GDM1 (cell line): ENCODE data around the gene SOBP.

Source experiments
- DNase-seq: peaks from one replicate; lab custom pipeline; 2025; lab: John Stamatoyannopoulos, UW

Gene SOBP

DNA sequence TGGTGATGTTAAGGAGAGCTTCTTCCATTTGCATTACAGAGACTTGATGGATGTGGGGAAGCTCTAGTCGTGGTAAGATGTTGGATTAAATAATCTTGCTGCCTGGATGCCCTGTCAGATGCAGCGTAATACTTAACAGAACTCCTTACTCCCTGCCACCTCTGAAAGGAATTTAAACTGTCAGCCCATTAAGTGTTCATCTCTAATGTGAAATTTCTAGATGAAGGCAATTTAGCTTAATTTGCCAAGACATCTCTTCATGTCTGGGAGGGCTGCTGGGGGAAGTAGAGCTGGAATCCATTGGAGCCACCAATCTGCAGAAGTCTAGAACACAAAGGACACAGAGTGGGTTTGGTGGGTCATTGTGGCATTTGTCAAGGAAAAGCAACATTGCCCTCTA, 64.4 kb downstream of the SOBP start:
- DNase-seq = no peak

- no peak for DNase-seq
These were observed 65.0 kb downstream of the SOBP start for GRCh38 chr6:107554918-107555317.

DNA sequence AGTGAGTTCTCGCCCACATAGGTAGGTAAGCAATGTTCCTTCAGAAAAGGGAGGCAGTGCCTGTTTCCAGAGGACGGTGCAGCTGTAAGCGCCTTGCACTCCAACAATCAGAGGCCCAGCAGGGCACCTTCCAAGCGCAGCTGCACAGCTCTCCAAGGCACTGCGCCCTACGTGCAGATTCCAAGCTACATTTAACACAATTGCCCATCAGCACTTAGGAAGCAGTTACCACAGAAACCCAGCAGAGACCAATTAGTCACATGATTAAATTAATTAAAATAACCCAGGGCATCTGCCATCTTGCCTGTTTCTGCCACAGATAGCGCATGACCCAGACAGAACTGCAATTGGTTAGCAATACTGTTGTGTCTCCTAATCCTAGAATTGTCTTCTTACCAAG, 65.5 kb downstream of the SOBP start:
- DNase-seq = no peak

GRCh38 chr6:107556082-107556481, 66.2 kb downstream of the SOBP start:
- no peak for DNase-seq

- no peak for DNase-seq
These were observed 67.8 kb downstream of the SOBP start for GRCh38 chr6:107557698-107558097.

DNA sequence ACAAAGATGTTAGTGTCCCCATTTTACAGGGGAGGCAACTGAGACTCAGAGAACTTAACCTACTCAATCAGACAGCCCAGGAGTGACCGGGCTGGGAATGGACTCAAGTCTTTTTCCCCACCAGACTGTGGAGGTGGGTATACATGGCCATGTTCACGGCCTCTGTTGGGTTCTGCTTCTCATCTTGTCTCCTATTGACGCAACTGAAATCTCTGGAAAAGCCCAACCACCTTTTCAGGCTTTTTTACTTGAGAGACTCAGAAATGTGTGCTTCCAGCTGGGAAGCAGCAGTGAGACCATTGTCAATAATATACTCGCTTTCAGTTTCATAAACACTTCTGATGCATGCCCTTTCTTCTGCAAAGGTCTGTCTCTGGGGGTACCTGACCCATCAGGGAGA, 70.7 kb downstream of the SOBP start:
- no peak for DNase-seq

DNA sequence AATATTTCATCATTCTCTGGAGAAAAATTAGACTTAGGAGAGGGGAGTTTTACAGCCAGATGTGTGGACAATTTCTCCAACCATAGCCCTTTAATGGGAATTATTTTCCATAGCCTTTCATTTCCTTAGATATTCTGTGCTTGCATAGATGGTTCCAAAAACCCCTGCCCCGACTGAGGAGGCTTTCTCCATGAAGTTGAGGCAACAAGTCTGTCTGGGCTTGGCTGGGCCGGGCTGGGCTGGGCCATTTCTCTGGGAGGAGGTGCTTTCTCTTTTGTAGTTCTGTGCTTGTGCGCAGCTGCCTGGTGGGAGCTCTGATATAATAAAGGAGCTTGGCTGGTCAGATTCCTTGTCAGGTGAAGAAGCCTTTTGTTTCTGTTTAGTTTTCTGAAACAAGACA, 71.4 kb downstream of the SOBP start:
- no peak for DNase-seq

- DNase-seq = no peak
These were observed 74.0 kb downstream of the SOBP start for GRCh38 chr6:107563694-107564588.

DNA sequence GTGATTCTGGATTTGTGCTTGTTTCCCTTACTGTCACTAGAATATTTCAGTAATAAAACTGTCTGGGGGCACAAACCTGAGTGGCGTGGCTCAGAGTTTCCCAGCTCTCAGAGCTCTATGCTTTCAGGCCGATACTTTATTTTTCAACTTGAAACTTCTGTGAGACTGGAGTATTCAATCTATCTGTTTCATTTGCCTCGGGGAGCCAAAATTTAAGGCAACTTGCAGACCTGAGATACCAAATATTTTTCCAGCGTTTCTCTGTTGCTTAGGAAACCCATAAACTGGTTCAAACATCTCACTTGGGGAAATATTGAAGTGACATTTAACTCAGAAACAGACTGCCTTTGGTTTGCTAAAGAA, 74.7 kb downstream of the SOBP start:
- no peak for DNase-seq

- DNase-seq = no peak
These were observed 75.3 kb downstream of the SOBP start for GRCh38 chr6:107565165-107565723.

- DNase-seq = no peak
These were observed 77.7 kb downstream of the SOBP start for GRCh38 chr6:107567643-107568042.

DNA sequence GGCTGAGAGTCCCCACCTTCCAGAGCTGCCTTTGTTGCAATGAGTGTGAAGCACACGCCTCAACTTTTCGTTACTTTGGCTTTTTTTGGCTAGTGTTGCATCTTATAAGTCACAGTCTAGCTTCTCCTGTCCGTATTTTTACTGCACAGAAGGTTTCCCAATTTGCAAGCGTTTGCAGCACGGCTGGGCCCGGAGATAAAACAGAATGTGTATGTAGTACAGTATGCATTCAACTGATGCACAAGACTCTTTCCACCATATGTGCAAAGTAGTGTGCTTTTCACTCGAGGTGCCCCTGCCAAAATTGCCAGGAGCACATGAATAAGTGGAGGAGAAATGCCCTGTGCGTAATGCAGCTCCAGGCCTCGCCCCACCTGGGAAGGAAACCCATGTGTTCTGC, 79.6 kb downstream of the SOBP start:
- no peak for DNase-seq

DNA sequence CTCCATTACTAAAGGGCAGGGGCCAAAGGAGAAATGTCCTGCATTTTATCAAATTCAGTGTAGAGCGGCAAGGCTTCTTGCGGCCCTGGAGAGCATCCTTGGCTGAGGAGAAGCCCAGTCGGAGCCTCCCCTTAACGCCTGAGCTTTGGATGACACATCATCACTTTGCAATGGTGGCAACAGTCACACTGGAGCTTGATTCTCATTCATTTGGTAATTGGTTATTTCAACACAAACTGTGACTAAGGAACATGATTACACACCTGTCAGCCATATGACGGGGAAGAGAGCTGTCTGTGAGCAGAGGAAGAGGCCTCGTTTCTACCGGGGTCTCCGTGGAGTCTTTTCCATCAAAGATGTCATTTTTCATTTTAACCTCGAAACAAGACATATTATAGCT, 81.4 kb downstream of the SOBP start:
- DNase-seq = no peak

DNA sequence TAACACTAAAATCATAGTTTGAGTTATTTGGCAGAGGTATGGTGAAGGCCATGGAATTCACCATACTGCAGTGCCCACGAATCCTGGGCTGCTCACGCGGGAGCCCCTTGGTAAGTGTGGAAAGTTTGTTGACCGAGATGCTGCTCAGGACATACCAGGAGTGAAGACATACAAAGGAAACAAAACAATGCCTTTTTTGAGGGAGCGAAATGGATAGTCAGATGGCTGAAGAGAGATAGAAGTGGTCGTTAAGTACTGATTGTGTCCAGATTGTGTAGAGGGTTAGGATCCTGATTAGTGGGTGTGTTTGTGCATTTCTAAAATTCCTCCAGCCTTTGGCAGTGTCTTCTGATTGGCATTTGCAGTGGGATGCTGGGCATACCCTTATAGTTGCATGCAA, 83.0 kb downstream of the SOBP start:
- no peak for DNase-seq

GRCh38 chr6:107574856-107575255, 84.9 kb downstream of the SOBP start:
- DNase-seq = no peak

DNA sequence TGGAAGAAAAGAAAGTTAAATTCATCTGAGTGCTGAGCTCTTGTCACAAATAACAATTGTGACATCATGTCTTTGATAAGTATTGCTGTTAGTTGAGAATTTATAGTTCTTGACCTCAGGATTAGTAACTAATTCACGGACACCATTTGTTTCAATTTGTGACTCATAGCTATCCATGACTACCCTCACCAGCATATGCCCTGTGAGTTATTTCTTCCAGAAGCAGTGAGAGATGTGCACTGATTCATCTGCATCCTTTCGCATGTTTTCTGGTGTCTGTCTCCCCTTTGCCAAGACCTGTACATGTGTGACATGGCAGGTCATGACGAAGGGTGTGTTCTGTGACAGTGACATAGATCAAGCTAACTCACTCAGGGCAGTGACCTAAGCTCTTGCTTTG, 86.9 kb downstream of the SOBP start:
- no peak for DNase-seq

- DNase-seq = no peak
These were observed 88.9 kb downstream of the SOBP start for GRCh38 chr6:107578642-107579341.

DNA sequence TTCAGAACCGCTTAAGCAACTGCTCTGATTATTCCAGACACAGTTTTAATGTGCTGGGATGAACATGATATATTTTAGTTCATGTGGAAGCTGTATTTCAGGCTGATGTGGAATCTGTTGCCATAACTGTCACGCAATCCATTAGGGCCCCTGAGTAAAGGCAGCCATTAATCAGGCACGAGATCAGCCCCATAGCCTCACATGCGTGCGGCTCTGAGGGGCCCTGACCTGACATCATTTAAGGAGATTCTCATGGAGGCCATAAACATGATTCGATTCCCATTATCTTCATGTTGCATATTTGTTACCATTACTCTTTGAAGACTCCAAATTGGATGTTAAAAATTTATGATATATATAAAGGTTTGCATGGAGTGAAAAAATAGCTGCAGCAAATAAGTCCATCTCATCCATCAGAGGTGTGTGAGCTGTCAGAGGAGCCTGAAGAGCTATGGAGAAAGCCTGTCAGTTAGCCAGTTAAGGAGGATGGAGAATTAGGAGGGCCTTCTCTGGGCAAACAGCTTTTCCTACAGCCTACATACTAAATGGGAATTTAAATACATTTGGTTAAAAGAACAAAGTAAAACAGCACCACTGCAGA, 89.6 kb downstream of the SOBP start:
- DNase-seq = no peak

- no peak for DNase-seq
These were observed 92.2 kb downstream of the SOBP start for GRCh38 chr6:107582086-107582485.

GRCh38 chr6:107584726-107585125, 94.8 kb downstream of the SOBP start:
- no peak for DNase-seq

DNA sequence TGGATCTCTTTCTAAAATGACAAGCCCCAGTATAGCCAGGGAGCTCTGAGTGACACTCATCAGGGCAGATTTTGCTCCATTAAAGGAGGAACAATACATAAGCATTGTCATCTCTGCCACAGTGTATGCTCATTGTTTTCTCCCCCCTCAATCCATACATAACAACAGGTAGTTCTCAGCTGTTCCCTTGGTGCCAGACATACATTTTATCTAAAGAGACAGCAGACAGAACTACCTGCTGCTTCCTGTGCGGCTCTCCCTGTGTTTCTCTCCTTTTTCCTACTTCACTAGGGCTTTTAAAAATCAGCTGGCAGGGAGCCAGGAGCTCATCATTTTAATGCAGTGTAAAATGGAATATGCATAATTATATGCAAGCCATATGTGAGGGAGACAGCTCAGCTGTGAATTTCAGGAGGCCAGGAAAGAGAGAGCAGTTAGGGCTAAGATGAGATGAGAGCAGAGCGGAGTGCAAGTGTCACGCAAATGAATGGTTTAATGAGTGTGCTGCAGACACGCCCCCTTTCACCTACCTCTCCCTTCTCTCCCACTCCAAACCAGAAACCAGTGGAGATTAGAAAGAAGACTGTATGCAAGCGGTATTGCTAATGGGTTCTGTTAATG, 96.0 kb downstream of the SOBP start:
- no peak for DNase-seq

GRCh38 chr6:107587451-107587850, 97.5 kb downstream of the SOBP start:
- no peak for DNase-seq
